ENCODE results near the gene CNGA1. TPM values are rescaled to one million over a fixed set of nuclear protein-coding genes. Genes with fewer than 3 reads are reported as not detected.

CNGA1 gene
- total RNA-seq, 1 donor from 2014 or later = 3.9 TPM

GRCh38 chr4:47954245-47954644 lies 62.2 kb downstream of the CNGA1 start:
- no peak for DNase-seq (ENCODE audit: low spot score in 2 of 2, unreplicated experiment in 2 of 2)
- H3K36me3 Mint-ChIP-seq = peaks cover 3% of the 10 kb centered on the region
- no peaks in the 10 kb centered on the region for H3K4me1 Mint-ChIP-seq
- H3K9me3 Mint-ChIP-seq = peaks cover 5% of the 10 kb centered on the region
- H3K27ac Mint-ChIP-seq = no peak overlapping the region
- no peak for TF ChIP-seq CTCF (IDR thresholded peaks at IDR 0.05; ENCODE audit: unreplicated experiment)
- H3K4me3 Mint-ChIP-seq = no peak overlapping the region
- no peaks in the 10 kb centered on the region for H3K27me3 Mint-ChIP-seq (ENCODE audit: low read depth)

- DNase-seq (ENCODE audit: low spot score in 2 of 2, unreplicated experiment in 2 of 2) = no peak
- peaks cover 5% of the 10 kb centered on the region for H3K9me3 Mint-ChIP-seq
- H3K36me3 Mint-ChIP-seq = peaks cover 3% of the 10 kb centered on the region
- no peaks in the 10 kb centered on the region for H3K4me1 Mint-ChIP-seq
- H3K27ac Mint-ChIP-seq = no peak overlapping the region
- no peak overlapping the region for H3K4me3 Mint-ChIP-seq
- no peaks in the 10 kb centered on the region for H3K27me3 Mint-ChIP-seq (ENCODE audit: low read depth)
- TF ChIP-seq CTCF (IDR thresholded peaks at IDR 0.05; ENCODE audit: unreplicated experiment) = no peak
Observed at GRCh38 chr4:47945930-47946726, 70.4 kb downstream of the CNGA1 start.

GRCh38 chr4:47942081-47942819 lies 74.2 kb downstream of the CNGA1 start:
- H3K4me1 Mint-ChIP-seq = no peaks in the 10 kb centered on the region
- no peaks in the 10 kb centered on the region for H3K9me3 Mint-ChIP-seq
- H3K4me3 Mint-ChIP-seq = no peak overlapping the region
- H3K27me3 Mint-ChIP-seq (ENCODE audit: low read depth) = no peaks in the 10 kb centered on the region
- no peak for TF ChIP-seq CTCF (IDR thresholded peaks at IDR 0.05; ENCODE audit: unreplicated experiment)
- no peak overlapping the region for H3K27ac Mint-ChIP-seq
- H3K36me3 Mint-ChIP-seq = no peaks in the 10 kb centered on the region
- DNase-seq (ENCODE audit: low spot score in 2 of 2, unreplicated experiment in 2 of 2) = no peak

- Mint-ChIP-seq H3K9me3 (no peaks in the 10 kb centered on the region), H3K4me3 (no peak overlapping the region), H3K36me3 (no peaks in the 10 kb centered on the region), H3K27ac (no peak overlapping the region), H3K4me1 (no peaks in the 10 kb centered on the region), H3K27me3 (ENCODE audit: low read depth) (no peaks in the 10 kb centered on the region)
- TF ChIP-seq CTCF (IDR thresholded peaks at IDR 0.05; ENCODE audit: unreplicated experiment) = no peak
- no peak for DNase-seq (ENCODE audit: low spot score in 2 of 2, unreplicated experiment in 2 of 2)
Observed at GRCh38 chr4:47939456-47939855, 77.0 kb downstream of the CNGA1 start.

- no peaks in the 10 kb centered on the region for H3K36me3 Mint-ChIP-seq
Observed at GRCh38 chr4:47936336-47936735, 80.1 kb downstream of the CNGA1 start.

More at GRCh38 chr4:47936336-47936735, 80.1 kb downstream of the CNGA1 start:
- Mint-ChIP-seq H3K4me1 (peaks cover 5% of the 10 kb centered on the region), H3K4me3 (no peak overlapping the region), H3K27me3 (ENCODE audit: low read depth) (no peaks in the 10 kb centered on the region), H3K9me3 (no peaks in the 10 kb centered on the region), H3K27ac (no peak overlapping the region)
- no peak for TF ChIP-seq CTCF (IDR thresholded peaks at IDR 0.05; ENCODE audit: unreplicated experiment)
- DNase-seq (ENCODE audit: low spot score in 2 of 2, unreplicated experiment in 2 of 2) = no peak
